Measurements from ENCODE around the gene C1R. TPM values are rescaled to one million over a fixed set of nuclear protein-coding genes. Genes with fewer than 3 reads are reported as not detected.
"Not testable (repeated sequence)": the region's sequence is repeated elsewhere in the genome, so short reads cannot be mapped to it uniquely, and the experiment has no call there.

The C1R gene
- total RNA-seq, 1 donor from 2014 or later, result 3.2 TPM

- no peak for TF ChIP-seq CTCF (IDR thresholded peaks at IDR 0.05; ENCODE audit: insufficient read depth, low read length, severe bottlenecking)
- Histone ChIP-seq H3K27me3 (ENCODE audit: control insufficient read depth, insufficient read depth, low read length) (no peaks in the 10 kb centered on the region), H3K36me3 (ENCODE audit: control insufficient read depth, insufficient read depth, low read length) (peaks cover 13% of the 10 kb centered on the region), H3K4me3 (ENCODE audit: low read depth, low read length) (no peak overlapping the region)
- FAIRE-seq (no peak), DNase-seq (ENCODE audit: low read depth) (no peak)
Observed at GRCh38 chr12:7110661-7111060, 18.4 kb upstream of the C1R start.

GRCh38 chr12:7109572-7109920, 17.3 kb upstream of the C1R start:
- Histone ChIP-seq H3K36me3 (ENCODE audit: control insufficient read depth, insufficient read depth, low read length) (peaks cover 6% of the 10 kb centered on the region), H3K4me3 (ENCODE audit: low read depth, low read length) (peak overlapping the region; percentile 65), H3K27me3 (ENCODE audit: control insufficient read depth, insufficient read depth, low read length) (no peaks in the 10 kb centered on the region)
- no peak for DNase-seq (ENCODE audit: low read depth)
- FAIRE-seq, result no peak
- TF ChIP-seq CTCF (IDR thresholded peaks at IDR 0.05; ENCODE audit: insufficient read depth, low read length, severe bottlenecking), result no peak

DNA sequence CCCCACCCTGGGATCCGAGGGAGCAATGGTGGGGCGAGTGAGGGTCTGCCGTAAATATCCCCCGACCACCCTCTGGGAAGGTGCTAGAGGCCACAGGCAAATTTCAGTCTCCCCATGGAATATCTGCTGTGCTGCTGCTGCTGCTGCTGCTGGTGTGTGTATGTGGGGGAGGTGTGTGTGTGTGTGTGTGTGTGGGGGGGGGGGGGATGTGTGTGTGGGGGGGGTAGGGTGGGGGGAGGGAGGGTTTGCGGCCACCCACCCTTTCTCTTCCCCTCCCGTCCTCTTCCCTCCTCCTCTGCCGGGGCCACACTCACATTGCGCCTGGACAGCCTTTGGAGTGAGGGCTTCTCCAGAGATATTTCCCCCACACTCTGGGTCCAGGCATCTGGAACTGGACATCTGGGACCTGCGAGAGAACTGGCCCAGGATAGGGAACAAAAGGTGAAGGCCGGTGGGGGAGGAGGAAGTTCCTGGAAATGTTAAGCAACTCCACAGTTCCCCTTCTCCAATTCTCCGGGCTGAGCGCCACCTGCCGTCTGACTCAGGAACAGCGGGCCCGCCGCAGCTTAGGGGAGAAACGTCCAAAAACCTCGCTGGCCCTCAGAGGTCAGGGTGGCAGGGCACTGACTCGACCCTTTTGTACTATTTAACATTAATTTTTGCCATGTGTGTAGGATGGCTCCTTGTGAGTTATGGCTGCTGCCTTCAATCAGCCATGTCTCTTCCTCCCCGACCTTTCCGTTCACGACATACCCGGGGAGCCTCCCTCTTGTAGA, 16.7 kb upstream of the C1R start, which contains the start of gene C1RL:
C1RL (minus strand) TSS at position 419 of the 776 bp plus-strand sequence; CDS start at position 385, 34 bp downstream.
- FAIRE-seq (no peak), DNase-seq (ENCODE audit: low read depth) (peak; percentile 64)
- TF ChIP-seq CTCF (IDR thresholded peaks at IDR 0.05; ENCODE audit: insufficient read depth, low read length, severe bottlenecking), result peak; percentile 96

GRCh38 chr12:7108003-7108795, 16.0 kb upstream of the C1R start:
- Histone ChIP-seq H3K27me3 (ENCODE audit: control insufficient read depth, insufficient read depth, low read length) (no peaks in the 10 kb centered on the region), H3K36me3 (ENCODE audit: control insufficient read depth, insufficient read depth, low read length) (peaks cover 11% of the 10 kb centered on the region), H3K4me3 (ENCODE audit: low read depth, low read length) (peak overlapping the region; percentile 65)
- FAIRE-seq (no peak), DNase-seq (ENCODE audit: low read depth) (peak; percentile 76)
- TF ChIP-seq CTCF (IDR thresholded peaks at IDR 0.05; ENCODE audit: insufficient read depth, low read length, severe bottlenecking), result no peak

More for the DNA sequence above, 16.7 kb upstream of the C1R start, which contains the start of gene C1RL:
- Histone ChIP-seq H3K27me3 (ENCODE audit: control insufficient read depth, insufficient read depth, low read length) (no peaks in the 10 kb centered on the region), H3K36me3 (ENCODE audit: control insufficient read depth, insufficient read depth, low read length) (peaks cover 11% of the 10 kb centered on the region), H3K4me3 (ENCODE audit: low read depth, low read length) (peak within 1 kb of the TSS; percentile 65)

GRCh38 chr12:7107636-7108002, 15.4 kb upstream of the C1R start:
- H3K27me3 ChIP-seq (ENCODE audit: control insufficient read depth, insufficient read depth, low read length), result no peaks in the 10 kb centered on the region
- H3K36me3 ChIP-seq (ENCODE audit: control insufficient read depth, insufficient read depth, low read length), result peaks cover 11% of the 10 kb centered on the region
- no peak for FAIRE-seq
- H3K4me3 ChIP-seq (ENCODE audit: low read depth, low read length), result peak overlapping the region; percentile 65
- peak; percentile 61 for DNase-seq (ENCODE audit: low read depth)
- TF ChIP-seq CTCF (IDR thresholded peaks at IDR 0.05; ENCODE audit: insufficient read depth, low read length, severe bottlenecking), result no peak

DNA sequence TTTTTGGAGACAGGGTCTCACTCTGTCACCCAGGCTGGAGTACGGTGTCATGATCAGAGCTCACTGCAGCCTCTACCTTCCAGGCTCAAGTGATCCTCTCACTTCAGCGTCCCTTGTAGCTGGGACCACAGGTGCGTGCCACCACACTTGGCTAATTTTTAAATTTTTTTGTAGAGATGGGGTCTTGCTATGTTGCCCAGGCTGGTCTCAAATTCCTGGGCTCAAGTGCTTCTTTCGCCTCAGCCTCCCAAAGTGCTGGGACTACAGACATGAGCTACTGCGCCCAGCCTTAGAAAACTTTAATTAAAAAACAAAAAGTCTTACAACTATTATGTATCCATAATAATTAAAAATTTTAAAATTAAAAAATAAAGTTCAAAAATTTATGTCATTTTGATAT, 14.9 kb upstream of the C1R start:
- not testable (repeated sequence) for FAIRE-seq

More for the DNA sequence above, 14.9 kb upstream of the C1R start:
- not testable (repeated sequence) for H3K4me3 ChIP-seq (ENCODE audit: low read depth, low read length); DNase-seq (ENCODE audit: low read depth); H3K27me3 ChIP-seq (ENCODE audit: control insufficient read depth, insufficient read depth, low read length)
- peaks cover 15% of the 10 kb centered on the region for H3K36me3 ChIP-seq (ENCODE audit: control insufficient read depth, insufficient read depth, low read length)

Data from bronchial epithelial cell (primary cell).